IPS-18c (cell line): ENCODE results near the gene NAP1L5.

ENCODE experiments used
- H3K4me3 ChIP-seq: 2 replicates; pipeline ENCODE4 v1.7.0; 2013; ENCODE audit warnings: low read depth, mild to moderate bottlenecking, low read length, moderate library complexity; ENCODE audit not compliant: insufficient read depth
- H3K9me3 ChIP-seq: one replicate; pipeline ENCODE4 v1.6.1; 2013; ENCODE audit warnings: mild to moderate bottlenecking, low read length, moderate library complexity; ENCODE audit not compliant: control insufficient read depth, insufficient read depth

The NAP1L5 gene

DNA sequence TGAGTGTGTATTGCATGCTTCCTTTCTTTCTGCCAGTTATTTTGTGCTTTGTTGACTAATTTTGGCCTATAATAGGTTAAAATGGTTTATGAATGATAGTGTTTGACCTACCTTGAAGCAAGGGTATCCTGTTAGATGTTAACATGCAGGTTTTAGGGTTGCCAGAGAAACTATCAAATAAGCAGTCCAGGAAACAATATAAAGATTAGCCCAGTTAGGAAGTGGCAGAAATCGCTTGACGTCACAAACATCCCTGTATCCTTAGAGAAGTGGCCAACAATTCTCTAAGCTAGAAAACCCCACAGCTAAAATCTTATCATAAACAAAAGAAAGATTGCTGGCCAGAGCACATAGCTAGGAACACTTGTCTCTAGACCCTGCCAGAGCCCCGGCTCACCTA is 3.8 kb downstream of the NAP1L5 start:
- H3K4me3 ChIP-seq: no peak overlapping the region
- H3K9me3 ChIP-seq: no peaks in the 10 kb centered on the region

DNA sequence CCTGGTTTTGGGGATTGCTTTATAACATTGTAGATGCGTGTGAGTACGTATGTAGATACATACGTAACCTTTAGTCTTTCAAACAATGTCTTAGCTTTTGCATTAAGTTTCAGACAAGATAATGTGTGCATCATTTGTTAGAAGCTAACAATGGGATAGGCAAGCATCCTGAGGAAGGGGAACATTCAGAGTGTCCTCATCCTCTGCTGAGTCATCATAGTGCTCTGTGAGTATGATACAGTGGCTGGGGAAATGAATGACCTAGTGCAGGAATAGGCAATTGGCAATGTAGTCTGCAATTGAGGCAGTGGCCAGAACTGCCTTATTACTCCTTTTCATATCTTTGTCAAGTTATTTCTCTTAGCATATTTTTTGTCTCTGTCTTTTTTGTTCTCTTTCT is 7.3 kb downstream of the NAP1L5 start:
- H3K9me3 ChIP-seq: no peaks in the 10 kb centered on the region

DNA sequence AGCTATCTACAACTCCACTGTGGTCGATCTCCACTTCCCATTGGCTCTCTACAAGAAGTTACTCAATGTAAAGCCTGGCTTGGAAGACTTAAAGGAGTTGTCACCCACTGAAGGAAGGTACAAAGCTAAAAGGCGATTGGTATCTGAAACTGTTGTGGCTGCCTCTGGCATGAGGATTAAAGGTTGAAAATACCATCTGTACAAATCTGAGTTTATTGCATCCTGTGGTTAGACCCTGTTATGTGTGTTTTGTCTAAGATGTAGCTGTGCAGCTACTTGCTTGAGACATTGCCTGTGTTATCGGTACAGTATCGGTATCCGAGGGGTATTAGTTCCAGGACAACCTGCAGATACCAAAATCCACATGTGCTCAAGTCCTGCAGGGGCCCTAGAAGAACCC is 16.4 kb downstream of the NAP1L5 start:
- Histone ChIP-seq H3K9me3 (no peaks in the 10 kb centered on the region), H3K4me3 (no peak overlapping the region)

More for the DNA sequence above, 7.3 kb downstream of the NAP1L5 start:
- no peak overlapping the region for H3K4me3 ChIP-seq

DNA sequence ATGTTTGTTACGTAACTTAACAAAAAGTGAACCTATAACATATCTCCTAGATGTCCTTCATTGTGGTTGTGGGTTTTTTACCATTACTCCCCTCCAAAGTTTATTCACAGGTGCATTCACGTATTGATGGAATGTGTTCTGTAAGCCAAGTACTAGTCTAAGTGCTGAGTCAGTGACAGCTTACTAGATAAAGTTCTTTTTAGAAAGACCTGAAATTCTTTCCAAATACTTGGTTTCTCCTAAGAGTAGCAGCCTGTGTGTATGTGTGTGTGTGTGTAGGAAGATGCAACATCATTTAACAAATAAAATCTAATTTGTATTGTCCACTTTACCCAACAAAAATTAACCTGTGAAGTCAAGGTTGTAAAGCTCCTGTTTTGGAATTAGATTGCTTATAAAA is 22.1 kb downstream of the NAP1L5 start:
- Histone ChIP-seq H3K9me3 (no peaks in the 10 kb centered on the region), H3K4me3 (no peak overlapping the region)

DNA sequence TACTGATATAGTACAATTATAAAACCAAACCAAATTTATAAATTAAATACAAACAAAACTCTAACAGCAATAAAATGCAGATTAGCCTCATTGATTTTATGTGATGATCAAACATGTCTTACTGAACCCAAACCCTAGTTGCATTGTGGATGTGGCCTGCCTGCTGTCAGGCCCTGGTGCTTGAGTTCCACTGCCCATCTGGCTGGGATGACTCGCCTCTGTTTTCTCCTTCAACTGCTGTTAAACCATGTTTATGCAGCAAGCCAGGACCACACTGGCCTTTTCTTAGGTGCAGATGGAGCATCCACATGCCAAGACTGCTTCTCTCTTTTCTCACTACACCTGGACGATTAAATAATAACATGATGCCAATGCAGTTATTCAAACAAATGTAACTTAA is 22.6 kb downstream of the NAP1L5 start:
- no peak overlapping the region for H3K4me3 ChIP-seq

DNA sequence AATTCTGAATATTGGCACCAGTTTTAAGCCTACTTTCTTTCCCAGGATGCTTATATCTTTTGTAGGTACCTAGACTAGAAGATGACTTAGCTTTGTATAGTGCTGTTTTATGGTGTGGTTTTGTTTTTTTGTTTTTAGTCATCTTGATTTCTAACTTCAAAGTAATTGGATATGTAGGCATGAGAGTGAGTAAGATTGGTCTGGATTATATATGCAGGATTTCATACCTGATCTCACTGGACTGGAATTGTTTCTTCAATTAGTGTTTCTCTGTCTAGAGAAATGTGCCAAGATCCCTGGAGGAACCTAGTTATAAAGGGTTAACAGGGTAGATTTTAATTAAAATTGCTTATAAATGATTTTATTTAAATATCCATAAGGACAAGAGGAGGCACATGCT is 23.1 kb downstream of the NAP1L5 start:
- Histone ChIP-seq H3K4me3 (no peak overlapping the region), H3K9me3 (no peaks in the 10 kb centered on the region)

More for the DNA sequence above, 22.6 kb downstream of the NAP1L5 start:
- H3K9me3 ChIP-seq: no peaks in the 10 kb centered on the region

DNA sequence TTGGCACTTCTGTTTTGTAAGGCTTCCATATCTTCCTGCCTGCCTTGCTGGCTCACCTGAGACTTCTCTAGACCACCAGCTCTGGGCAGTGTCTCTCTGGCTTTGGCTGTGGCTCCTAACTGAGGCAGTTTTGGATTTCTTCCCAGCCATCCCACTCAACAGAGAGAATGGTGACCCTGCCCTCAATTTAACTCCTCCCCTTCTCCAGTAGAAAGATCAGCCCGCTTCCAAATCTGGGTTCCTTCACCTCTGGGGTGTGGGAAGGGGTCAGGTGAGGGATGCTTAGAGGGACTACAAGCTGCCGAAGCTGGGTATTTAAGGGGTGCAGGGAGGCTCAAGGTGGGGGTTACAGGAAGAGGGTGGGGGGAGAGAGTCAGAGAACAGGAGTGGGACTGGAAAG is 23.7 kb downstream of the NAP1L5 start:
- no peaks in the 10 kb centered on the region for H3K9me3 ChIP-seq
- no peak overlapping the region for H3K4me3 ChIP-seq

DNA sequence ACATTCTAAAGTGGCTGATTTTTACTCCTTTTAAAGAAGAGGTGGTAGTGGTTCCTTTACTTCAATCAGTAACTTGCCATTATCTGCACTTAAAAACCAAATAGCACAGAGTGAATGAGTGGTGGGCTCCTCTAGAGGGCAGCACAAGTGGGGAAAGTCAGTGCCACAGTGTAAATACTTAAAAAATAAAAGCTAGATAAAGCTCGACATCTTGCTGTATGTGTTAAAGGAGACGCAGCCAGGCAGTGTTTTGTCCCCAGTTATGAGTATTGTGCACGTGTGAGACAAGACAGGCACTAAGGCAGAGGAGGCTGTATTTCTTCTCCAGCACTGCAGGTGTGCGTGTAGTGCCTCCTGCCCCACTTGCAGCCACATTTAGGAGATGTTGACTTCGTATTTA is 24.6 kb downstream of the NAP1L5 start:
- H3K9me3 ChIP-seq: no peaks in the 10 kb centered on the region

DNA sequence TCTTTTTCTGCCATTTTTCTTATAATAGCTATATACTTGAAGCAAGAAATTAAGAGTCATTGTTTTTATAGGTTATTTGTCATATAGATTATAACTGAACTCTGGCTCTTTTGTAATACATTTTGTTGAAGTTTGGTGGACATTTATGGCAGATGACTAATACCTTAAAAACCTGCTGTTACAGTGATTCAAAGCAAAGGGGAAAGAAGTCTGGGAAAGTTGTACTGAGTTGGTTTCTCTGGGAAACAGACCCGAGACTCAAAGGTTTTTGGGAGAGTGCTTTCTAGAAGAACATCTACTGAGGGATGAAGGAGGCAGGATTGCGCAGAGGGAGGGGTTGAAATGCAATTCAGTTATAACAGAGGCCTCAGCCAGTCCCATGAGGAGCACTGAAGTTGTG is 35.9 kb downstream of the NAP1L5 start:
- Histone ChIP-seq H3K9me3 (no peaks in the 10 kb centered on the region), H3K4me3 (no peak overlapping the region)

More for the DNA sequence above, 24.6 kb downstream of the NAP1L5 start:
- no peak overlapping the region for H3K4me3 ChIP-seq

DNA sequence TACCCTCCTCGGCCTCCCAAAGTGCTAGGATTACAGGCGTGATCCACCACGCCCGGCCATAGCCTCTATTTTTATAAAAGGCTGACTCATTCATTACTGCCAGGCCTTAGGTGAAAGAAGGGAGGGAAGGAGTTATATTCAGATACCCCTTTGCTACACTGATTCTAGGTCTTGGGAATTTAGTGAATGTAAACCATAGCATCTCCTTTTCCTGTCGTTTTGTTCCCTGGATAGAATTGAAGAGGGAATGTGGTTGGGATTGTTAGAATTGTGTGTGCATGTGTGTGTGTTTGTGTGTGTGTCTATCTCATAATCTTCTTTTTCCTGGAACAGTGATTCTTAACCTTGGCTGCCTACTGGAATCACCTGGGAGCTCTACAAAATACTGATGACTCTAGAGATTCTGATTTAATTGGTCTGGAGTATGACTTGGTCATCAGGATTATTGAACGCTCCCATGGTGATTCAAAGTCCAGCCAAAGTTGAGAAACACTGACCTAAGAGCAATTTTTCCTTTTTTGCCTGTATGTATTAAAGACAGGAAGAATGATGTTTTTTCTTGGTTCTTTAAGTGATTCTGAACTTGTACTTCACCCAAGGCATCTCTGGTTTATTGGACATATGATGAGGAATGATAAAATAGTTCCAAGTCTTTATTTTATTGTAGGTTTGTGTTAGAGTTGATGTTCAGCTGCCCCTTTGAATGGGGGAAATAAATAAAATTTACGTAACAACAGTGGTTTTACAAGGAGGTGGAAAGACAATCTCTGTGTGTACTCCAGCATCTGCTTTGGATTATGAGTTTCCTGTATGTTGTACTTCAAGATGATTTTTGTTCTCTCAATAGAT is 37.0 kb downstream of the NAP1L5 start:
- H3K9me3 ChIP-seq: no peaks in the 10 kb centered on the region
- H3K4me3 ChIP-seq: no peak overlapping the region

DNA sequence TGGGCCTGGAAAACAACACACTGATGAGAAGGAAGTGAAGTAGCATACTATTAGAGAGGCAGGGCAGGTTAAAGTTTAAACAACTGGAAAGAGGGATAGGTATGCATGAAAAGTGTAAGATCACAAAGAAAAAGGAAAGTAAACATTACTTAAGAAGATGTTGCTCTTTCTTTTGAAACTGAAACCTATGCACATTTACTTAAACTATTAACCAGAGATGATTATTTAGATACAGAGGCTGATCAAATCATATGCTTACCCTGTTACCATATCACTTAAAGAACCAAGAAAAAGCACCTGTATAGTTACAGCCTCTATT is 37.8 kb downstream of the NAP1L5 start:
- H3K4me3 ChIP-seq: no peak overlapping the region
- H3K9me3 ChIP-seq: no peaks in the 10 kb centered on the region

DNA sequence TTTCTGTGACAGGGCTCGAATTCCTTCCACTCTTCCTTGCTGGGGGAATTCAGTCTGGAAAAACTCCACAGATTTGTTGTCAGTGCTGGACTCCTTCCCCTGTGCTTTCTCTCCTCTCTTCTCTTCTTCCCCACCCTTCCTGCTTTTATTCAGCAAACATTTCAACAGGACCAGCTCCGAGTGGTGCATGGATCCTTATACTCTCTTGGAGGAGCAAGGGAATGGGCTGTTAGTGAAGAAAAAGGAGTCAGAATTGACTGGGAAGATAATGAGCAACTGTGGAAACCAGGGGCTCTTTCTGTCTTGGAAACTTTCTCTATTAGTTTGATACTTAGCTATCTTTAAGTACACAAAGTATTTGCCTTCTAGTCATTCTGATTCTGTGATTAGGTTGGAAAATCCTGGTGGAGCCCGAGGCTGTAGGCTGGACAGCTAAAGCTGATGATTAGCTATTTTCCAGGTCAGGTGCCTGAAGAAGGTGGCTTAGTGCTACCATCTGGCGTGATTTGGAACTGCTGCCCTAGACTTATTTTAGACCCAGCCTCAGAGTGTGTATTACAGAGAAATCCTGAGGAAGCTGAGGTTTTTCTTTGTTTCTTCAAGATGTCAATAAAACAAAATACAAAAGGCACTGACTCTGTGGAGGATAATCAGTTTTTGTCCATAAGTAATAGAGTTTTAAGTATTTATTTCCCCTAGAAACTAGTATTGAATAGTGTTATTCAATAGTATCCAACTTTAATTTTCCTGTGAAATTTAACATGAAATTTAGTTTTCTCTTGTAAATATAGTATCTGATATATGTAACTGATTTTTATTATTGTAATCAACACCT is 38.4 kb downstream of the NAP1L5 start:
- Histone ChIP-seq H3K4me3 (no peak overlapping the region), H3K9me3 (no peaks in the 10 kb centered on the region)

DNA sequence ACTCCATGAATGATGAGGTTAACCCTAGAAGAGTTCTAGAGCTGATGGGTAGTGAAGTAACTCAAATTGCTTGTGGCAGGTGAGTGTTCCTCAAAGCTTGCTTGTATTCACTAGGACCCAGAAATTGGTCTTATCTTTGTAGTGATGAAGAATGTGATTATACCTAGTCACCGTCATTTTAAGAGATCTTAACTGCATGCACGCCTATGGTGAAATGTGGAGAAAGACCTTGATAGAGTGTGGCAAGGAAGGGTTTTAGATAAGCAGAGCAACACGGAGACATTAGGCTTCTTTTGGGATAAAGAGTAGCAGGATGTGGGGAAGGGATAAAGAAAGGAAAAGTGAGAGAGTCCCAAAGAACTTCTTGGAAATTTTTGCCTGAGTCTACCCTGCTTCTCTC is 42.4 kb downstream of the NAP1L5 start:
- H3K9me3 ChIP-seq: no peaks in the 10 kb centered on the region
- H3K4me3 ChIP-seq: no peak overlapping the region

DNA sequence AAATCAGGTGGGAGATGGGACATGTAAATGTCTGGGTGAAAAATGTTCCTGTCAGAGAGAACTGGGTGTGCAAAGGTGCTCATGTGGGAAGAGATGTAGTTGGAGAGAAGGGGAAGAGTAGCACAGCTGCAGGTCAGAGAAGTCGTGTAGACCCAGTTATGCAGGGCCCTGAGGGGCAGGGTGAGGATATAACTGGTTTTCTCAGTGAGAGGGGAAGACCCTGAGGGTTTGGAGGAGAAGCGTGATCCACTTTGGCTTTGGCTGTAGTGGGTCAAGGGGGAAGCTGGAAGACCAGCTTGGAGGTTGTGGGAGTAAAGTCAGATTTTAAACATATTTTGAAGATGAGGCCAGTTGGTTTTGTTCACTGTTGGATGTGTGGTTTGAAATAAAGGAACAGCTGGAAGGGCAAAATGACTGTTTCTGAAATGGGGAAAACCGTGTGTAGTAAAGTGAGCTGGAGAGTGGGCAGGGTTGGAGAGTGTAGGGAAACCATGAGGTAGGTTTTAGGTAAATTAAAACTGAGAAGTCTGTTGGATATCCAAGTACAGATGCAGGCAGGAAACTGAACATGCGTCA is 44.2 kb downstream of the NAP1L5 start:
- Histone ChIP-seq H3K9me3 (no peaks in the 10 kb centered on the region), H3K4me3 (no peak overlapping the region)

DNA sequence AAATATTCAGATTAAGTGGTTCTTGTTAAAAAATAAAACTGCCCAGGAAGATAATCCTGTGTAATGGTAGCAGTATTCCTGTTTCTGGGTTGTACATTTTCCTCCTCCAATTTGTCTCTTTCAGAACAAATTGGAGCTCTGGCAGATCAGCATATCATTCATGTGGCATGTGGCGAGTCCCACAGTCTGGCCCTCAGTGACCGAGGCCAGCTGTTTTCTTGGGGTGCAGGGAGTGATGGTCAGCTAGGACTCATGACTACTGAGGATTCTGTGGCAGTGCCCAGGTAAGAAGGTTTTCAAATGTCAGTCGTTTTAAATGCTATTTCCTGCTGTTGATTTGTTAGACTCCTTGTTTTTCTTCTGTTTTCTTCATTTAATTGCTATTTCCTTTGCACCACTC is 47.9 kb downstream of the NAP1L5 start:
- no peak overlapping the region for H3K4me3 ChIP-seq
- no peaks in the 10 kb centered on the region for H3K9me3 ChIP-seq

DNA sequence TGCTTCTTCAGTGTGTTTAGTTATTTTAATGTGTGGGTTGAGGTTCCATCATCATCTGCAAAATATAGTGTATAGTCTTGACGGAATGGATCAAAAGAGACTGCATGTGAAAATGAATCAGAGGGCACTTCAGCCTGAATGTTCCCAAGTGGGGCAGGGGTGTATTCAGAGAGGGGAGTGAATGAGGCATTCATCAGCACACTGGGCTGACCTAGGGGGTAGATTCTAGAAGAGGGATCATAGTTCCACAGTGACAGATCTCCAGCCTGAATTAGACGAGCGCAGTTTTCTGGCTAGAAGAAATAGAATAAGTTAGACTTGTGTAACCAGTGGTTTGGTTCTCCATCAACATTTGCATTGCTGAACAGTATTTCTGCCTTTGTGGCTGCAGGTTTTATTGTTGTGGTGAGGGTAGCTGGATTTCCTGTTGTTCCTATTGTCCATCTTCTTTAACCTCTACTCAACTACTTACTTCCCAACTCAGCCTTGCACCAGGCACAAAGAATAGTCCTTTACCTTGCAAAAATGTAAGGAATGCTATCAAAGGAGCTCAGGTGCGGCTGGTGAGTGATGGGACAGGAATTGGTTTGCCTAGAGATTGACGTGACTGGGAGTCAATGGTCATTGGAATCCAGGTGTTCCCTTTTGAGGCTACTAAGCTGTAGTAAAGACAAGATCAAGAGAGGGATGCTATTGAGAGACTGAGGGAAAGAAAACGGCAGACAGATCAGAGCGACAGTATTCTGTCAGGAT is 50.9 kb downstream of the NAP1L5 start:
- Histone ChIP-seq H3K9me3 (no peaks in the 10 kb centered on the region), H3K4me3 (no peak overlapping the region)

DNA sequence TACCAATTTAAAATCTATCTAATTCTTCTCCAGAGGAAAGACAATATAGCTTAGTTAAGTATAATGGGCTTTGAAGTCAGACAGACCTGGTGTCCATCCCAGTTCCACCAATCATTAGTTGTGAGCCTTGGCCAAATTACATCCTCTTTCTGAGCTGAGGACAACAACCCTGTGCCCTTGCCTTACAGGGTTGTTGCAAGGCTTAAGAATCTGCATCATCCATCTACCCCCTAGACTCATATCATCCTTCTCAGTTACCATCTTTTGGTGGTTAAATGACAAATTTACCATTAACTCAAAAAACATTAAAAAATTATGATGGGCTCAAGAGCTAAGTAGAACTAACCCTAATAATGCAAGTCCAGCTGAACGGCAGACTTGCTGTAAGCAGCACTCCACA is 51.6 kb downstream of the NAP1L5 start:
- Histone ChIP-seq H3K9me3 (no peaks in the 10 kb centered on the region), H3K4me3 (no peak overlapping the region)
